ENCODE measurements around the gene SRGAP2C.
"Not testable (repeated sequence)": the region's sequence is repeated elsewhere in the genome, so short reads cannot be mapped to it uniquely, and the experiment has no call there.

SRGAP2C gene

GRCh38 chr1:121281480-121281879, 96.7 kb downstream of the SRGAP2C start:
- DNase-seq = not testable (repeated sequence)

- not testable (repeated sequence) for DNase-seq
These were observed 98.9 kb downstream of the SRGAP2C start for GRCh38 chr1:121283587-121284180.

- DNase-seq = not testable (repeated sequence)
These were observed 107.8 kb downstream of the SRGAP2C start for GRCh38 chr1:121292590-121292989.

- not testable (repeated sequence) for DNase-seq
These were observed 108.8 kb downstream of the SRGAP2C start for GRCh38 chr1:121293263-121294204.

- DNase-seq = not testable (repeated sequence)
These were observed 109.4 kb downstream of the SRGAP2C start for GRCh38 chr1:121294205-121294570.

- not testable (repeated sequence) for DNase-seq
These were observed 111.8 kb downstream of the SRGAP2C start for GRCh38 chr1:121296563-121296962.

GRCh38 chr1:121298529-121298928, 113.8 kb downstream of the SRGAP2C start:
- not testable (repeated sequence) for DNase-seq

- DNase-seq = not testable (repeated sequence)
These were observed 114.9 kb downstream of the SRGAP2C start for GRCh38 chr1:121299514-121300149.

GRCh38 chr1:121301876-121302275, 117.1 kb downstream of the SRGAP2C start:
- DNase-seq = not testable (repeated sequence)

GRCh38 chr1:121307759-121308158, 123.0 kb downstream of the SRGAP2C start:
- DNase-seq = not testable (repeated sequence)

- DNase-seq = not testable (repeated sequence)
These were observed 130.7 kb downstream of the SRGAP2C start for GRCh38 chr1:121315509-121315908.

- not testable (repeated sequence) for DNase-seq
These were observed 131.3 kb downstream of the SRGAP2C start for GRCh38 chr1:121316081-121316480.

GRCh38 chr1:121317491-121318468, 133.0 kb downstream of the SRGAP2C start:
- not testable (repeated sequence) for DNase-seq

- not testable (repeated sequence) for DNase-seq
These were observed 133.9 kb downstream of the SRGAP2C start for GRCh38 chr1:121318687-121319086.

GRCh38 chr1:121321660-121322059, 136.9 kb downstream of the SRGAP2C start:
- not testable (repeated sequence) for DNase-seq

- not testable (repeated sequence) for DNase-seq
These were observed 140.0 kb downstream of the SRGAP2C start for GRCh38 chr1:121324726-121325125.

- DNase-seq = not testable (repeated sequence)
These were observed 147.4 kb downstream of the SRGAP2C start for GRCh38 chr1:121332141-121332540.

GRCh38 chr1:121332599-121333562, 148.1 kb downstream of the SRGAP2C start:
- not testable (repeated sequence) for DNase-seq

GRCh38 chr1:121337958-121338357, 153.2 kb downstream of the SRGAP2C start:
- not testable (repeated sequence) for DNase-seq

GRCh38 chr1:121339611-121340010, 154.8 kb downstream of the SRGAP2C start:
- DNase-seq = not testable (repeated sequence)

All from DMS 273 treated with DMSO at 0.1 percent for 48 hours (cell line).